Measurements from ENCODE around the gene ELAVL4.

Gene ELAVL4

DNA sequence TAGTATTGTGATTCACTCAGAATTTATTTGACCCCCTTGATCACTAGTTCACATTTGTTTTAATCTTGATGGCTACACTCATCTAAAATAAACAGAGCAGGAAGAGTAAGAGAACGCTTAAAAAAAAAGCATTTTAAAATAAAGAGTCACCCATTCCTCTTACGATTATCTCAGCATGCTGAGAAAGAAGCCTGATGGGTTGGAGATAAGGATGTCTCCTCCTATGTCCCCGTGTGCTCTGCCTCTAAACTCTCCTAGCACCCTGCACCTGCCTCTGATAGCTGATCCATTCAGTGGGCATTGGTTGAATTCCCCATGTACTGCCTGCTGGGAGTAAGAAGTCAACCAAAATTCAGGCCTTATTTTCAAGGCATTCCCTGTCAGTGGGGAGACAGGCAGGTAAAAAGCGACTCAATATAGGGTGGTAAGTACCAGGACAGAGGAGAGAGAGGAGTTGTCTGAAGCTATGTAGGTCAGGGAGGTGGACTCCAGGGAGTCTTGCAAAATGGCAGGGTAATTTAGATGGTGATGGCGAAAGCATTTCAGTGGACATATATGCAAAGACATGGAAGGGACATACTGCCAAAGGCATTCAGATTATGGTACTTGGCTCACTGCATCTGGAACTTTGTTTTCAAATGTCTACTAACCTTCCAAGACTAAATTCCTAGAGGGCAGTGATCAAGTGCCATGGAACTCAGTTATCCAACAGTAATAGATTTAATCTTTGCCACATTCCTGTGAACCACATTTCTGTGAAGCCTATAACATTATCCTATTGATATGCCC lies 18.4 kb downstream of the ELAVL4 start:
- Histone ChIP-seq H3K9me3 (ENCODE audit: control insufficient read depth in 1 of 2, low read length in 2 of 2) (no peaks in the 10 kb centered on the region), H3K27me3 (ENCODE audit: low read depth, low read length) (no peaks in the 10 kb centered on the region), H3K36me3 (ENCODE audit: control insufficient read depth in 1 of 2, insufficient read depth in 2 of 2, low read length in 2 of 2) (no peaks in the 10 kb centered on the region), H3K4me3 (ENCODE audit: low read depth in 1 of 2, low read length in 2 of 2) (no peak overlapping the region), H3K27ac (ENCODE audit: low read length) (no peak overlapping the region), H3K4me1 (ENCODE audit: control insufficient read depth in 1 of 2, insufficient read depth in 2 of 2, low read length in 2 of 2) (no peaks in the 10 kb centered on the region)

DNA sequence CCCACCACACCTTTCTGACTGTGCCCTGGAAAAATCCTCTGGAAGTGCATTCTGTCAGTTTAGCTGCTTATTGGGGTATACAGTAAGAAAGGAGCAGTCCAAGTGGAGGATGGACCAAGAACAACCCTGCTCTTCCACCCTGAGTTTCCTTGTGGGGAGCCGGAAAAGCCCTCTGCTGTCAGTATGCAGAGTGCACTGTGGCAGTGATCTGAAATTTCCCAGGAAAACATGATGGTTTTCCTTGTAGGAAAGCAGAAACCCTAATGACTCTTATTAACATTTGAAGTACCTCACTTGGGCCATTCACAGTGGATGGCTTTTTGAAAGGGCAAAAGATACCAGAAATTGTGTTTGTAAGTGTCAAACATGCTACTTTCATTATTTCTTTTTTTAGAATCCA lies 20.5 kb downstream of the ELAVL4 start:
- no peaks in the 10 kb centered on the region for H3K9me3 ChIP-seq (ENCODE audit: control insufficient read depth in 1 of 2, low read length in 2 of 2)
- no peaks in the 10 kb centered on the region for H3K4me1 ChIP-seq (ENCODE audit: control insufficient read depth in 1 of 2, insufficient read depth in 2 of 2, low read length in 2 of 2)
- H3K27ac ChIP-seq (ENCODE audit: low read length) = no peak overlapping the region
- no peaks in the 10 kb centered on the region for H3K27me3 ChIP-seq (ENCODE audit: low read depth, low read length)
- no peak overlapping the region for H3K4me3 ChIP-seq (ENCODE audit: low read depth in 1 of 2, low read length in 2 of 2)
- H3K36me3 ChIP-seq (ENCODE audit: control insufficient read depth in 1 of 2, insufficient read depth in 2 of 2, low read length in 2 of 2) = no peaks in the 10 kb centered on the region

DNA sequence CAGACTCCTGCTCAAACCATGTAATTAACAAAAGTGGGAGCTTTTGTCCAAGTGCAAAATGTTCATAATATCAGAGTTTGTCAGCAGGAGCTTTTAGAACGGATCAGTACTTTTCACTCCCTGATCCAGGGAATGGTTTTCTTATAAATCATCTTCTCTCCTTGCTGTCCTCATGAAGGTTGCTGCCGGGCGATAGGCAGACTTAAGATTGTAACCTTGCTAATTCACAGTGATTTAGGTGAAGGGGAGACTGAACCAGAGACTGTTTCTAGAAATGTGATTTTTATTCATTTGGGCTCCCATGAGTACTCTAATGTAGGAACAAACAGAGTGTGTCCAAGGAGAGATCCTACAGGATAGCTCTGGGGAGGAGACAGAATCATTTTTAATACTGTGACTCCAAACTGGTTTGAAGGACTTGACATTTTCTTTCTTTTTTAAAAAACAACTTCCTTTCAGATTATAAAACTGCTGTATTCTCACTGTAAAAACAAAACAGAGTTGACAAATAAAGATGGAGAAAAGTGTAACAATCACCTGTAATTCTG lies 23.7 kb downstream of the ELAVL4 start:
- H3K27ac ChIP-seq (ENCODE audit: low read length) = no peak overlapping the region
- no peaks in the 10 kb centered on the region for H3K27me3 ChIP-seq (ENCODE audit: low read depth, low read length)
- H3K4me1 ChIP-seq (ENCODE audit: control insufficient read depth in 1 of 2, insufficient read depth in 2 of 2, low read length in 2 of 2) = no peaks in the 10 kb centered on the region
- no peaks in the 10 kb centered on the region for H3K36me3 ChIP-seq (ENCODE audit: control insufficient read depth in 1 of 2, insufficient read depth in 2 of 2, low read length in 2 of 2)
- no peaks in the 10 kb centered on the region for H3K9me3 ChIP-seq (ENCODE audit: control insufficient read depth in 1 of 2, low read length in 2 of 2)
- H3K4me3 ChIP-seq (ENCODE audit: low read depth in 1 of 2, low read length in 2 of 2) = no peak overlapping the region

DNA sequence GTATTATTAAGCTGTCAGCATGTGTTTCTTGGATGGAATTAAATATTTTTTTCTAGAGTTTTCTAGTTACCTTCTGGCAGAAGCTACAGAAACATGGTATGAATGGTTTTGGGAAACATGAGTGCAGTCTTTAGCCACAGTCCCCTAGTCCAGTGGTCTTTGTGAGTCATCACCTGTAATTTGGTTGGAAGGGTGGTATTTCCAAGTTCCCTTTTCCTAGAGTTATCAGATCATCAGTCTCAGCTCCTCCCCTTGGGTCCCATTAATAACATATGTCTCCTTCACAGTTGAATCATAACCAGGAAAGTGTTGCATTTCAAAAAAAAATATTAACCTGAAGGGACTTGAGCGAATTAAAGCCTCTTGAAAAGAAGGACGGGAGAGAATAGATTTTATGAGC lies 27.0 kb downstream of the ELAVL4 start:
- Histone ChIP-seq H3K27ac (ENCODE audit: low read length) (no peak overlapping the region), H3K4me3 (ENCODE audit: low read depth in 1 of 2, low read length in 2 of 2) (no peak overlapping the region), H3K27me3 (ENCODE audit: low read depth, low read length) (peaks cover 3% of the 10 kb centered on the region), H3K9me3 (ENCODE audit: control insufficient read depth in 1 of 2, low read length in 2 of 2) (no peaks in the 10 kb centered on the region), H3K36me3 (ENCODE audit: control insufficient read depth in 1 of 2, insufficient read depth in 2 of 2, low read length in 2 of 2) (no peaks in the 10 kb centered on the region), H3K4me1 (ENCODE audit: control insufficient read depth in 1 of 2, insufficient read depth in 2 of 2, low read length in 2 of 2) (no peaks in the 10 kb centered on the region)

DNA sequence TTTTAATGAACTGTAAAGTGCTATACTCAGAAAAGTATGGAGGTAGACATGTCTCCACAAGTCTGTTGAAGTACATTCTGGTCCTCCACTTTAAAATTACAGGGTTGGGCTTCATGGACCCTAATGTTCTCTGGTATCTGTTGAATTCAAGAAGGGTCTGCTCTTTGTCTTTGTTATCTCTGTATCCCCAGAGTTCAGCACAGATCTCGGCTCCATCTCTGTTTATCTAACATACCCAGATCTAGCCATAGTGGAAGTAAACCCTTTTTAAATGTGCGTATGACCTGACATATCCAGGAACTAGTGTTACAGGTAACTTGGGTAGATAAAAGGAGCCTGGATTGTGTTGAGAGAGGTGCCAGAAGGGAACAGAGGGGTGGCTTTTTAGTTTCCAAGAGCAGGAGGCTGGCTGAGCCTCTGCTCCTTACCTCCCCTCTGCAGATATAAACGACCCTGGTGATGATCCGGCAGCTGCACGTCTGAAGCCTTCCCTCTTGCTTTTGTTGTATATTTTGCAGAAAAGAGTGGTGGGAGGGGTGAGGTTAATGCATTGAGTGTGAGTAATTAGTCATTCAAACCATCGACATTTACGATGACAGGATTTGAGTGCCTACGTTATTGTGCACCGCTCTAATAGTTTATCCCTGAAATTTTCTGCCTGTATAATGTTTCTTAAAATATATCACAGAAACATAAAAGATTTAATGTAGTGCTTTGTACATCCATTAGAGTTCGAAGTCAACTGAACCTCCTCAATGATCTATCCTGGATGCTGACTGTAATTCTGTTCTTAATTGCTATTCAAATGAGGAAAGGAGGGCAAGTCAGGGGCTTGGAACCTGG lies 30.8 kb downstream of the ELAVL4 start:
- peaks cover 6% of the 10 kb centered on the region for H3K27me3 ChIP-seq (ENCODE audit: low read depth, low read length)
- no peak overlapping the region for H3K27ac ChIP-seq (ENCODE audit: low read length)
- H3K9me3 ChIP-seq (ENCODE audit: control insufficient read depth in 1 of 2, low read length in 2 of 2) = no peaks in the 10 kb centered on the region
- no peaks in the 10 kb centered on the region for H3K36me3 ChIP-seq (ENCODE audit: control insufficient read depth in 1 of 2, insufficient read depth in 2 of 2, low read length in 2 of 2)
- H3K4me3 ChIP-seq (ENCODE audit: low read depth in 1 of 2, low read length in 2 of 2) = no peak overlapping the region
- H3K4me1 ChIP-seq (ENCODE audit: control insufficient read depth in 1 of 2, insufficient read depth in 2 of 2, low read length in 2 of 2) = no peaks in the 10 kb centered on the region

DNA sequence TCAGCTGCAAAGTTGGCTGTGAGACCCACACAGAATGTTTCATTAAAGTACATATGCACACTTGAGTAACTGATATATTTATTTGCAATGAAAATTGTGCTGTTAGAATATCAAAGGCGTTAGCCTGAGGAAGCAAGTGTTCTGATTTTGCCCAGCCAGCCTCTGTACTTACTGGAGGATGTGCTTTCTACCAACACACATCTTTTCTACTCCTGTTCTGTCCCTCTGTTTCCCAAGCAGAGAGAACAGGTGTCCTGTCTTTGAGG lies 31.4 kb downstream of the ELAVL4 start:
- H3K4me1 ChIP-seq (ENCODE audit: control insufficient read depth in 1 of 2, insufficient read depth in 2 of 2, low read length in 2 of 2) = no peaks in the 10 kb centered on the region
- no peak overlapping the region for H3K27ac ChIP-seq (ENCODE audit: low read length)
- H3K27me3 ChIP-seq (ENCODE audit: low read depth, low read length) = peaks cover 6% of the 10 kb centered on the region
- no peak overlapping the region for H3K4me3 ChIP-seq (ENCODE audit: low read depth in 1 of 2, low read length in 2 of 2)
- no peaks in the 10 kb centered on the region for H3K36me3 ChIP-seq (ENCODE audit: control insufficient read depth in 1 of 2, insufficient read depth in 2 of 2, low read length in 2 of 2)
- no peaks in the 10 kb centered on the region for H3K9me3 ChIP-seq (ENCODE audit: control insufficient read depth in 1 of 2, low read length in 2 of 2)

DNA sequence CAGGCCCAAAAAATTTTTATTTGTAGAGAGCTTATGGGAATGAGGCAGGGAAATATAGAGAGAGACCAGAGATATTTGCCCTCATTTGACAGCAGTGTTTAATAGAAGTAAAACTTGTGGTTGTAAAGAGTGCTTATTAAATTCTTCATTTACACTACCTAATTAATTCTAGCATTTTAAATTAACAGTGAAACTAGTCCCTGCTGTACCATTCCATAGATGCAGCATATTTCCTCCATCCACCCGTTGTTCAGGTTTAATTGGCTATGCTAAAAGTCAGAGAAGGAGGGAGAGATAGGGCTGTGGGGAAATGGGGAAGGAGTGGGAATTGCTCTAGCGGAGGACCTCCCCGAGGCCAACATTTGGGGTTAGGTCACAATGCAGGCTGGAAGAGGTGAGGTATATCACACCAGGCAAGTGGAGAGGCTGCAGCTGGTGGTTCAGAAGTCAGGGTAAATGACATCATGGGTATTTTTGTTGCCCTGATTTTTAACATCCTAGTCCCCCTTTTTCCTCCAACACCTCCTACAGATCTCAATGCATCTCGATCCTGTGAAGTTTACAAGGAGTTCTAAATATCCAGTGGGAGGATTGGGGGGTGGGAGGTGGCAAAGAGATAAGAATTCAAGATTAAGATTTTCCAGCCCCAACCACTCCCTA lies 38.6 kb downstream of the ELAVL4 start:
- H3K4me3 ChIP-seq (ENCODE audit: low read depth in 1 of 2, low read length in 2 of 2) = no peak overlapping the region
- no peak overlapping the region for H3K27ac ChIP-seq (ENCODE audit: low read length)
- H3K9me3 ChIP-seq (ENCODE audit: control insufficient read depth in 1 of 2, low read length in 2 of 2) = no peaks in the 10 kb centered on the region
- H3K27me3 ChIP-seq (ENCODE audit: low read depth, low read length) = no peaks in the 10 kb centered on the region
- no peaks in the 10 kb centered on the region for H3K36me3 ChIP-seq (ENCODE audit: control insufficient read depth in 1 of 2, insufficient read depth in 2 of 2, low read length in 2 of 2)
- H3K4me1 ChIP-seq (ENCODE audit: control insufficient read depth in 1 of 2, insufficient read depth in 2 of 2, low read length in 2 of 2) = no peaks in the 10 kb centered on the region

DNA sequence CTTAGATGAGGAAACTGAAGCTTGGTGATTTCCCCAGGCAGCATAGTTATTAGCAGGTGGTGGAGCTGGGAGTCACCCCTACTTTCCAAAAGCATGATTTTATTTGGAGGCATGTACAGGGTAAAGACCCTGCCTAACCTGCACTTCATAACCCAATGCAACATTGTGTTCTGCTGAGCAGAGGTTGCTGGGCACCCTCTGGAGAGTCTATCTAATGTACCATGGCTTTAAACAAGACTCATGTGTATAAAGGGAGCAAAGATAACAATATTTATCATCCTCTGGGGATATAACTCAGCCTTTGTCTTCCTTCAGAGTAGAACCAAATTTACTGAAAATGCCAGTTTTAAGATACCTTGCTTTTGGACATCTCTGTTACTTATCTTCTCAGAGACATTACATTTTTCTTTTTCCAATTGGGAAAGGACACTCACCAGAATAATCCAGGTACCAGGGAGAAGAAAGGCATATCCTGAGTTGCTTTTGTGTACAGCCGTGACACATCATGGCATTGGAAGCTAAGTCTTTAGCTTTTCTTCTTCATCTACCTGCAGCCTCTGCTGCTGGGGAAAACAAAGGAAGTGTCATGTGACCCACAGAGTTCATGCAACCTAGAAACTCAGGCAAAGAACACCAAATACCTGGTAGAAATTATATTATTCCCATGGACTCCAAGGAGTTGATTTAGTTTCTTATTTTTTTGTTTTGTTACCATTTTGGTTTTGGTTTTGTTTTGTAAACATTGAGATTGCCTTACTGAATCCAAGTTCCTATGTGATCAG lies 39.6 kb downstream of the ELAVL4 start:
- Histone ChIP-seq H3K36me3 (ENCODE audit: control insufficient read depth in 1 of 2, insufficient read depth in 2 of 2, low read length in 2 of 2) (no peaks in the 10 kb centered on the region), H3K27ac (ENCODE audit: low read length) (no peak overlapping the region), H3K4me1 (ENCODE audit: control insufficient read depth in 1 of 2, insufficient read depth in 2 of 2, low read length in 2 of 2) (no peaks in the 10 kb centered on the region), H3K27me3 (ENCODE audit: low read depth, low read length) (no peaks in the 10 kb centered on the region), H3K4me3 (ENCODE audit: low read depth in 1 of 2, low read length in 2 of 2) (no peak overlapping the region), H3K9me3 (ENCODE audit: control insufficient read depth in 1 of 2, low read length in 2 of 2) (no peaks in the 10 kb centered on the region)

DNA sequence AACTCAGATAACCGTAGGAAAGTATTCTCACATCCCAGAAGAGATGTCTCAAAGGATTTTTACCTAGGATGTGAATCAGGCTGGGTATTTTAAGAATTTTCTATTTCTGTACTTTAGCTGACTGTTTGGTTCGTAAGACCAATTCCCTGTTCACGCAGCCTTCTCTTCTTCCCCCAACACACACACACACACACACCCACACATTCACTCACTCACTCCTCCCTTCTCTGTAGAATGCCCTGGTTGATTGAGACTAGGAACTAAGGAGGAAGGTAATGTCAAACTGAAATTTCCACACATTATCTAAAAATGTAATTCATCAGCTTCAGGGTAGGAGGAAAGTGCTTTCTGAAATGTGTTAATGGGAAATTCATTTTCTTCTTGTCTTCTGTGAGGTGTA lies 43.5 kb downstream of the ELAVL4 start:
- Histone ChIP-seq H3K36me3 (ENCODE audit: control insufficient read depth in 1 of 2, insufficient read depth in 2 of 2, low read length in 2 of 2) (no peaks in the 10 kb centered on the region), H3K4me3 (ENCODE audit: low read depth in 1 of 2, low read length in 2 of 2) (no peak overlapping the region), H3K9me3 (ENCODE audit: control insufficient read depth in 1 of 2, low read length in 2 of 2) (no peaks in the 10 kb centered on the region), H3K4me1 (ENCODE audit: control insufficient read depth in 1 of 2, insufficient read depth in 2 of 2, low read length in 2 of 2) (no peaks in the 10 kb centered on the region), H3K27ac (ENCODE audit: low read length) (no peak overlapping the region), H3K27me3 (ENCODE audit: low read depth, low read length) (no peaks in the 10 kb centered on the region)

DNA sequence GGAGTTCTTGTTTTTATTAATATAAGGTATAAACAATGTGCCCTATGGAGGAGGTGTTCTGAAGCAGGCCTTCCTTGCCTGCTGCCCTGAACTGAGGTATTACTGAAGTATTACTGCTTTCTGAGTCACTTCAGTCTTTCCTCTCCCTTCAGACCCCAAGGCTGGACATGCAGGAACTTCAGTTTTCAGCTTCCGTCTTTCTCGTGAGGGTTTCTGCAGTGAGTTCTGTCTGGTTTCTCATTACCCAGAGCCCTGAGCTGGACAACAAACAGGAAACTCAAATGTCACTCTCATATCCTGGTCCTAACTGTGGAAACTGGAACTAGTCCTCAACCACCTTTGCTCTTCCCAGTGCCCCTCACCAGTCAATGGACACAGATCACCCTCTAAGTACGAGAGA lies 46.8 kb downstream of the ELAVL4 start:
- H3K27ac ChIP-seq (ENCODE audit: low read length) = no peak overlapping the region
- H3K4me1 ChIP-seq (ENCODE audit: control insufficient read depth in 1 of 2, insufficient read depth in 2 of 2, low read length in 2 of 2) = no peaks in the 10 kb centered on the region
- H3K27me3 ChIP-seq (ENCODE audit: low read depth, low read length) = no peaks in the 10 kb centered on the region
- H3K4me3 ChIP-seq (ENCODE audit: low read depth in 1 of 2, low read length in 2 of 2) = no peak overlapping the region
- no peaks in the 10 kb centered on the region for H3K36me3 ChIP-seq (ENCODE audit: control insufficient read depth in 1 of 2, insufficient read depth in 2 of 2, low read length in 2 of 2)
- no peaks in the 10 kb centered on the region for H3K9me3 ChIP-seq (ENCODE audit: control insufficient read depth in 1 of 2, low read length in 2 of 2)

All from muscle layer of duodenum (tissue), 2 donors.